ENCODE data around the gene LAPTM4A. TPM values are rescaled to one million over a fixed set of nuclear protein-coding genes. Genes with fewer than 3 reads are reported as not detected.

LAPTM4A gene
- total RNA-seq, 1 donor from 2014 or later, result 241 TPM

GRCh38 chr2:20061476-20061875 lies 10.0 kb upstream of the LAPTM4A start:
- Mint-ChIP-seq H3K27ac (no peak overlapping the region), H3K4me1 (ENCODE audit: low read depth) (peaks cover 2% of the 10 kb centered on the region), H3K36me3 (ENCODE audit: insufficient read depth) (no peaks in the 10 kb centered on the region), H3K27me3 (no peaks in the 10 kb centered on the region), H3K4me3 (ENCODE audit: low read depth) (no peak overlapping the region), H3K9me3 (ENCODE audit: low read depth) (no peaks in the 10 kb centered on the region)
- TF ChIP-seq CTCF (IDR thresholded peaks at IDR 0.05; ENCODE audit: unreplicated experiment), result no peak
- DNase-seq (ENCODE audit: low spot score, unreplicated experiment), result no peak

- no peak overlapping the region for H3K27ac Mint-ChIP-seq
- DNase-seq (ENCODE audit: low spot score, unreplicated experiment), result no peak
- no peak for TF ChIP-seq CTCF (IDR thresholded peaks at IDR 0.05; ENCODE audit: unreplicated experiment)
- no peaks in the 10 kb centered on the region for H3K27me3 Mint-ChIP-seq
- H3K4me1 Mint-ChIP-seq (ENCODE audit: low read depth), result peaks cover 5% of the 10 kb centered on the region
- H3K9me3 Mint-ChIP-seq (ENCODE audit: low read depth), result peaks cover 2% of the 10 kb centered on the region
- no peaks in the 10 kb centered on the region for H3K36me3 Mint-ChIP-seq (ENCODE audit: insufficient read depth)
- H3K4me3 Mint-ChIP-seq (ENCODE audit: low read depth), result no peak overlapping the region
Observed at GRCh38 chr2:20060106-20060505, 8.7 kb upstream of the LAPTM4A start.

GRCh38 chr2:20057268-20057667 lies 5.8 kb upstream of the LAPTM4A start:
- H3K27ac Mint-ChIP-seq, result no peak overlapping the region
- no peak overlapping the region for H3K4me3 Mint-ChIP-seq (ENCODE audit: low read depth)
- TF ChIP-seq CTCF (IDR thresholded peaks at IDR 0.05; ENCODE audit: unreplicated experiment), result no peak
- H3K4me1 Mint-ChIP-seq (ENCODE audit: low read depth), result peaks cover 9% of the 10 kb centered on the region
- DNase-seq (ENCODE audit: low spot score, unreplicated experiment), result no peak
- H3K27me3 Mint-ChIP-seq, result no peaks in the 10 kb centered on the region
- peaks cover 2% of the 10 kb centered on the region for H3K9me3 Mint-ChIP-seq (ENCODE audit: low read depth)
- no peaks in the 10 kb centered on the region for H3K36me3 Mint-ChIP-seq (ENCODE audit: insufficient read depth)

GRCh38 chr2:20054931-20055330 lies 3.5 kb upstream of the LAPTM4A start:
- TF ChIP-seq CTCF (IDR thresholded peaks at IDR 0.05; ENCODE audit: unreplicated experiment), result no peak
- Mint-ChIP-seq H3K36me3 (ENCODE audit: insufficient read depth) (no peaks in the 10 kb centered on the region), H3K27me3 (no peaks in the 10 kb centered on the region), H3K27ac (peak overlapping the region; percentile 88), H3K4me1 (ENCODE audit: low read depth) (peaks cover 13% of the 10 kb centered on the region), H3K4me3 (ENCODE audit: low read depth) (no peak overlapping the region), H3K9me3 (ENCODE audit: low read depth) (peaks cover 2% of the 10 kb centered on the region)
- DNase-seq (ENCODE audit: low spot score, unreplicated experiment), result no peak

- Mint-ChIP-seq H3K36me3 (ENCODE audit: insufficient read depth) (no peaks in the 10 kb centered on the region), H3K27me3 (no peaks in the 10 kb centered on the region), H3K4me3 (ENCODE audit: low read depth) (no peak overlapping the region), H3K27ac (peak overlapping the region; percentile 19), H3K9me3 (ENCODE audit: low read depth) (peaks cover 2% of the 10 kb centered on the region), H3K4me1 (ENCODE audit: low read depth) (peaks cover 19% of the 10 kb centered on the region)
- DNase-seq (ENCODE audit: low spot score, unreplicated experiment), result no peak
- no peak for TF ChIP-seq CTCF (IDR thresholded peaks at IDR 0.05; ENCODE audit: unreplicated experiment)
Observed at GRCh38 chr2:20054119-20054518, 2.7 kb upstream of the LAPTM4A start.
